Endothelial cell of umbilical vein (primary cell): ENCODE data around the gene PTGDR. TPM values are rescaled to one million over a fixed set of nuclear protein-coding genes. Genes with fewer than 3 reads are reported as not detected.

Experiments used
- BruUV-seq: library from RNA; stranded (reverse); fragments of 400-500 nt; replicated peaks from 2 replicates; lab custom pipeline; 2021; lab: Mats Ljungman, UMichigan
- CTCF ChIA-PET: fragments of 300-600, 350-600 bp; sonication (Branson Sonifier 250); formaldehyde crosslinking; loops from one replicate; lab custom pipeline; 2021; ENCODE audit warnings: antibody characterized with exemption, inconsistent platforms; lab: Charles Lee
- POLR2A ChIA-PET: fragments of 300-600, 350-600 bp; sonication (Branson Sonifier 250); formaldehyde crosslinking; loops from one replicate; lab custom pipeline; 2021; ENCODE audit warnings: antibody characterized with exemption, inconsistent platforms; lab: Charles Lee
- DNase-seq: peaks from one replicate; pipeline ENCODE4 v3.0.0-alpha.2; 2011; ENCODE audit warnings: low read depth, low spot score
- FAIRE-seq: peaks from 2 replicates; lab custom pipeline; 2011; peaks lifted over from hg19 to GRCh38; lab: Jason Lieb, UNC
- H2AFZ ChIP-seq: 2 replicates; pipeline ENCODE4 v1.6.0; 2012; ENCODE audit warnings: low read depth, low read length, control low read depth, inconsistent platforms
- H3K27ac ChIP-seq: 2 replicates; pipeline ENCODE4 v1.5.1; 2011; ENCODE audit warnings: low read depth, mild to moderate bottlenecking, control low read depth, low read length, moderate library complexity; ENCODE audit not compliant: insufficient read depth
- H3K27me3 ChIP-seq, 2 experiments: 2 replicates each; pipeline versions ENCODE4 v1.6.0 to v1.6.1; 2011; ENCODE audit warnings: low read length in 2 of 2, mixed read lengths in 1 of 2; ENCODE audit not compliant: control insufficient read depth in 2 of 2, insufficient read depth in 2 of 2
- H3K36me3 ChIP-seq, 2 experiments: 2 replicates in 1 of 2; 3 replicates in 1 of 2; pipeline ENCODE4 v1.5.1; 2011; ENCODE audit warnings: low read length in 2 of 2, mild to moderate bottlenecking in 1 of 2, moderate library complexity in 1 of 2; ENCODE audit not compliant: control insufficient read depth in 2 of 2, insufficient read depth in 2 of 2; ENCODE audit errors: extremely low read depth in 1 of 2
- H3K4me1 ChIP-seq: 3 replicates; pipeline ENCODE4 v1.5.1; 2011; ENCODE audit warnings: mild to moderate bottlenecking, low read length; ENCODE audit not compliant: control insufficient read depth, insufficient read depth; ENCODE audit errors: extremely low read depth
- H3K4me2 ChIP-seq: 2 replicates; pipeline ENCODE4 v1.6.1; 2011; ENCODE audit warnings: low read length, control low read depth, mixed read lengths; ENCODE audit not compliant: insufficient read depth
- H3K4me3 ChIP-seq, 3 experiments: fragments of 200-600 bp in 1 of 3; sonication (generic), shearing (Covaris generic) in 1 of 3; replicated peaks in 1 of 3; 2 replicates each; pipeline ENCODE4 v1.5.1; 2011 to 2016; ENCODE audit warnings: control low read depth in 3 of 3, low read length in 3 of 3, mild to moderate bottlenecking in 2 of 3, inconsistent platforms in 1 of 3, low read depth in 1 of 3, moderate library complexity in 1 of 3; ENCODE audit not compliant: insufficient read depth in 1 of 3
- H3K79me2 ChIP-seq: 2 replicates; pipeline ENCODE4 v1.6.0; 2012; ENCODE audit warnings: low read length, inconsistent platforms; ENCODE audit not compliant: control insufficient read depth, insufficient read depth
- H3K9ac ChIP-seq: replicated peaks from 2 replicates; pipeline ENCODE3; 2011; ENCODE audit warnings: low read length, control low read depth; ENCODE audit not compliant: insufficient read depth; ENCODE audit errors: extremely low read depth
- H3K9me1 ChIP-seq: replicated peaks from 3 replicates; pipeline ENCODE4 v1.6.0; 2011; ENCODE audit warnings: mild to moderate bottlenecking, low read length; ENCODE audit not compliant: control insufficient read depth, insufficient read depth; ENCODE audit errors: extremely low read depth
- H3K9me3 ChIP-seq: replicated peaks from 2 replicates; pipeline ENCODE4 v1.5.1; 2012; ENCODE audit warnings: low read length, inconsistent platforms; ENCODE audit not compliant: control insufficient read depth, insufficient read depth
- H4K20me1 ChIP-seq: replicated peaks from 2 replicates; pipeline ENCODE3; 2011; ENCODE audit warnings: mild to moderate bottlenecking, low read length; ENCODE audit not compliant: control insufficient read depth, insufficient read depth; ENCODE audit errors: extremely low read depth
- CTCF ChIP-seq, 2 donors: IDR thresholded peaks; 1 replicate in 1 of 2; 2 replicates in 1 of 2; pipeline ENCODE4 v1.5.1; 2011; ENCODE audit warnings: low read length in 2 of 2, mild to moderate bottlenecking in 2 of 2, moderate library complexity in 2 of 2, control low read depth in 1 of 2, inconsistent platforms in 1 of 2, low read depth in 1 of 2; ENCODE audit not compliant: insufficient read depth in 1 of 2; ENCODE audit errors: extremely low read depth in 1 of 2
- EZH2 ChIP-seq: IDR thresholded peaks from 2 replicates; pipeline ENCODE4 v1.6.1; 2012; ENCODE audit warnings: borderline replicate concordance, low read depth, mild to moderate bottlenecking, moderate library complexity, low read length, inconsistent platforms; ENCODE audit not compliant: severe bottlenecking
- FOS ChIP-seq: IDR thresholded peaks from 2 replicates; pipeline ENCODE4 v1.6.1; 2011; ENCODE audit warnings: mild to moderate bottlenecking, low read length, moderate library complexity, borderline replicate concordance; ENCODE audit not compliant: insufficient read depth
- GATA2 ChIP-seq: IDR thresholded peaks from 2 replicates; pipeline ENCODE4 v1.7.0; 2011; ENCODE audit warnings: low read depth, mild to moderate bottlenecking, moderate library complexity, mixed read lengths, low read length; ENCODE audit not compliant: insufficient read length, insufficient read depth
- JUN ChIP-seq: IDR thresholded peaks from 2 replicates; pipeline ENCODE4 v1.6.1; 2011; ENCODE audit warnings: borderline replicate concordance, low read depth; ENCODE audit not compliant: insufficient read length, insufficient read depth
- MAX ChIP-seq: IDR thresholded peaks from 2 replicates; pipeline ENCODE4 v1.6.1; 2011; ENCODE audit not compliant: insufficient read depth, insufficient read length
- MYC ChIP-seq: IDR thresholded peaks from one replicate; pipeline ENCODE4 v1.6.1; 2011; ENCODE audit warnings: mild to moderate bottlenecking, low read depth, low read length
- POLR2A ChIP-seq: IDR thresholded peaks from 2 replicates; pipeline ENCODE4 v1.6.1; 2012; ENCODE audit warnings: low read depth, mild to moderate bottlenecking, control low read depth, low read length
- POLR2AphosphoS5 ChIP-seq: IDR thresholded peaks from 2 replicates; pipeline ENCODE4 v1.6.1; 2012; ENCODE audit warnings: low read depth, mild to moderate bottlenecking, control low read depth, low read length, moderate library complexity; ENCODE audit not compliant: insufficient read depth
- dilution Hi-C: fragments of 300-500 bp; cut with MboI; formaldehyde crosslinking; loops from one replicate; pipeline ENCODE4 v1.15.0; 2019; ENCODE audit warnings: low sequenced_read_pairs; ENCODE audit not compliant: extremely low pct_ligation_motif_present
- intact Hi-C: fragments of 100-400 bp; cut with micrococcal nuclease; formaldehyde crosslinking; loops from one replicate; pipeline ENCODE4 v1.10.0; 2022
- polyA plus RNA-seq, 4 experiments: library from polyadenylated mRNA; depleted of rRNA in 3 of 4; stranded (reverse) in 3 of 4; unstranded in 1 of 4; fragments of >200 nt; gene quantifications; 2 replicates each; pipeline versions ENCODE4 v1.2.1 to v1.2.3, GENCODE V29; 2011 to 2012; ENCODE audit warnings: missing spikeins in 1 of 4
- total RNA-seq: library from RNA; stranded (reverse); gene quantifications from 2 replicates; pipeline ENCODE4 v1.2.3, GENCODE V29; 2021

PTGDR gene
- total and polyA plus RNA-seq, 2 donors (not counting 3 experiments of a cell fraction or from before 2014, with no cell fraction given) = not detected

GRCh38 chr14:52318826-52319645, 51.5 kb downstream of the PTGDR start:
- Histone ChIP-seq H3K9me3 (no peaks in the 10 kb centered on the region), H2AFZ (no peak overlapping the region), H3K9ac (no peak overlapping the region), H3K27me3 (peaks cover 34 to 56% of the 10 kb centered on the region in 2 experiments), H3K36me3 (no peaks in the 10 kb centered on the region), H3K4me3 (no peak overlapping the region), H4K20me1 (no peaks in the 10 kb centered on the region), H3K4me1 (peaks cover 7% of the 10 kb centered on the region), H3K4me2 (no peak overlapping the region), H3K9me1 (no peaks in the 10 kb centered on the region), H3K27ac (no peak overlapping the region), H3K79me2 (no peaks in the 10 kb centered on the region)
- TF ChIP-seq POLR2A (no peak), EZH2 (no peak), CTCF (IDR thresholded peaks at IDR 0.05; ENCODE audit: extremely low read depth in 1 of 2, insufficient read depth in 1 of 2, low read depth in 1 of 2, low read length in 2 of 2) (no peak), MAX (no peak), JUN (no peak), GATA2 (no peak), POLR2AphosphoS5 (no peak), FOS (no peak), MYC (no peak)
- no TSS peak for BruUV-seq
- dilution Hi-C loops = no loop called here
- CTCF ChIA-PET = interaction anchor here (1.3 kb wide), 1 partner anchor 19 kb away, joined by 4 read pairs; no protein-coding TSS in a partner anchor
- no peak for DNase-seq
- FAIRE-seq = no peak
- intact Hi-C loops = no loop called here
- POLR2A ChIA-PET = no interaction called here
